K562 (cell line): ENCODE results near the gene DLST.

Experiments
- BRCA1 ChIP-seq, 2 experiments: fragments of 450-650 bp in 1 of 2; sonication (generic) in 1 of 2; formaldehyde crosslinking in 1 of 2; IDR thresholded peaks; 2 replicates each; pipeline versions ENCODE4 v1.5.0 to v1.6.1; 2017 to 2020; ENCODE audit warnings: mild to moderate bottlenecking in 1 of 2, missing genetic modification reagents in 1 of 2
- CTCF ChIP-seq, 3 experiments: IDR thresholded peaks in 2 of 3; conservative IDR thresholded peaks in 1 of 3; 2 replicates each; pipeline ENCODE4 v1.5.1; 2011 to 2012; ENCODE audit warnings: low read length in 3 of 3, mild to moderate bottlenecking in 3 of 3, control low read depth in 2 of 3, improper control_type of control experiment in 1 of 3, inconsistent platforms in 1 of 3, low read depth in 1 of 3, mixed read lengths in 1 of 3, moderate library complexity in 1 of 3; ENCODE audit not compliant: insufficient read depth in 2 of 3
- FOXA1 ChIP-seq: fragments of 450-650 bp; IDR thresholded peaks from 2 replicates; pipeline ENCODE4 v1.6.1; 2016; ENCODE audit warnings: mild to moderate bottlenecking, borderline replicate concordance
- KLF1 ChIP-seq: fragments of 450-650 bp; IDR thresholded peaks from 2 replicates; pipeline ENCODE4 v1.6.1; 2016; ENCODE audit warnings: missing genetic modification characterization, missing compliant biosample characterization
- POLR2AphosphoS5 ChIP-seq: IDR thresholded peaks from 2 replicates; pipeline ENCODE4 v1.6.1; 2011; ENCODE audit warnings: mild to moderate bottlenecking, low read depth, low read length, moderate library complexity; ENCODE audit not compliant: control insufficient read depth, insufficient read depth
- REST ChIP-seq, 2 experiments: fragments of 450-650 bp; formaldehyde crosslinking in 1 of 2; IDR thresholded peaks; 2 replicates each; pipeline versions ENCODE4 v1.4.0 to v1.6.1; 2014 to 2020; ENCODE audit warnings: mild to moderate bottlenecking in 2 of 2, borderline replicate concordance in 1 of 2, low read depth in 1 of 2
- ZNF592 ChIP-seq: fragments of 450-650 bp; IDR thresholded peaks from 2 replicates; pipeline ENCODE4 v1.6.1; 2017; ENCODE audit warnings: antibody characterized with exemption, mild to moderate bottlenecking

GRCh38 chr14:74920281-74920680 is 38.6 kb downstream of the DLST start:
- TF ChIP-seq CTCF (IDR thresholded peaks at IDR 0.05 in 2 of 3, conservative IDR thresholded peaks at IDR 0.05 in 1 of 3; ENCODE audit: insufficient read depth in 2 of 3, low read depth in 1 of 3, low read length in 3 of 3) (no peak), POLR2AphosphoS5 (no peak), KLF1 (tag) (no peak), REST (IDR thresholded peaks at IDR 0.05; ENCODE audit: borderline replicate concordance) (no peak), REST (CRISPR knock-in tag; IDR thresholded peaks at IDR 0.05; ENCODE audit: low read depth) (no peak), FOXA1 (no peak), ZNF592 (no peak), BRCA1 (IDR thresholded peaks at IDR 0.05) (no peak), BRCA1 (CRISPR knock-in tag; IDR thresholded peaks at IDR 0.05) (no peak)
